ENCODE measurements around the gene RASL11B. TPM values are rescaled to one million over a fixed set of nuclear protein-coding genes. Genes with fewer than 3 reads are reported as not detected.

The RASL11B gene
- total RNA-seq, 1 donor from 2014 or later = 4.4 TPM

DNA sequence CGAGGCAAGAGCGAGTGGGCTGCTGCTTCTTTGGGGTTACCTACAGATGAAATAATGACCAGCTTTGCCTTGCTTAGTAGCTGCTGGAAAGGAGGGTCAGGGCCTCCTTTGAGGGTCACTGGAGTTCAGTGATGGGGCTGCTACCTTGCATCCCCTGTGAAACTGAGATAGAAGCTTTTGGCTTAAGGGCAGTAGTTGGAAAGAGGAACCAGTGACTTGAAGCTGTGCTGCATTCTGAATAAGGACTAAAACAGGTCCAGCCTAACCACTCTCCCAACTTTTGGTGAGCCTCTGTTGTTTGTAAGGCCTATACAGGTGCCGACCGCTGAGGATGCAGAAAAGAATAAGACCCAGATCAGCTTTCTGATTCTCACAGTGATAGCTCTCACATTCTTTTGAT is 41.2 kb downstream of the RASL11B start:
- H3K27me3 ChIP-seq (ENCODE audit: insufficient read depth, low read length) = no peaks in the 10 kb centered on the region
- TF ChIP-seq EZH2 (IDR thresholded peaks at IDR 0.05; ENCODE audit: insufficient read depth, low read length) = no peak
- no peak for TF ChIP-seq CTCF (IDR thresholded peaks at IDR 0.05; ENCODE audit: insufficient read depth, low read depth, low read length)
- no peaks in the 10 kb centered on the region for H4K20me1 ChIP-seq (ENCODE audit: insufficient read depth, low read length)
- no peaks in the 10 kb centered on the region for H3K79me2 ChIP-seq (ENCODE audit: insufficient read depth, low read length)
- peaks cover 14% of the 10 kb centered on the region for H3K9me3 Mint-ChIP-seq (ENCODE audit: unreplicated experiment)
- no peak for DNase-seq (ENCODE audit: low read depth)
- H3K9ac ChIP-seq (ENCODE audit: low read length) = no peak overlapping the region
- H3K27ac ChIP-seq (ENCODE audit: low read depth, low read length) = no peak overlapping the region
- no peak overlapping the region for H3K27ac Mint-ChIP-seq (ENCODE audit: unreplicated experiment)
- no peaks in the 10 kb centered on the region for H3K27me3 Mint-ChIP-seq (ENCODE audit: low read depth, unreplicated experiment)
- H3K4me3 ChIP-seq (ENCODE audit: insufficient read depth, low read depth, low read length) = no peak overlapping the region
- no peaks in the 10 kb centered on the region for H3K36me3 ChIP-seq (ENCODE audit: insufficient read depth, low read length)
- peaks cover 6% of the 10 kb centered on the region for H3K36me3 Mint-ChIP-seq (ENCODE audit: low read depth, unreplicated experiment)
- no peaks in the 10 kb centered on the region for H3K9me3 ChIP-seq (ENCODE audit: insufficient read depth, low read depth, low read length)
- H3K4me2 ChIP-seq (ENCODE audit: low read length) = no peak overlapping the region
- H3K4me1 Mint-ChIP-seq (ENCODE audit: low read depth, unreplicated experiment) = peaks cover 4% of the 10 kb centered on the region
- H2AFZ ChIP-seq (ENCODE audit: low read depth, low read length) = no peak overlapping the region
- FAIRE-seq = no peak
- H3K4me3 Mint-ChIP-seq (ENCODE audit: unreplicated experiment) = no peak overlapping the region
- peaks cover 9% of the 10 kb centered on the region for H3K4me1 ChIP-seq (ENCODE audit: insufficient read depth, low read length)

DNA sequence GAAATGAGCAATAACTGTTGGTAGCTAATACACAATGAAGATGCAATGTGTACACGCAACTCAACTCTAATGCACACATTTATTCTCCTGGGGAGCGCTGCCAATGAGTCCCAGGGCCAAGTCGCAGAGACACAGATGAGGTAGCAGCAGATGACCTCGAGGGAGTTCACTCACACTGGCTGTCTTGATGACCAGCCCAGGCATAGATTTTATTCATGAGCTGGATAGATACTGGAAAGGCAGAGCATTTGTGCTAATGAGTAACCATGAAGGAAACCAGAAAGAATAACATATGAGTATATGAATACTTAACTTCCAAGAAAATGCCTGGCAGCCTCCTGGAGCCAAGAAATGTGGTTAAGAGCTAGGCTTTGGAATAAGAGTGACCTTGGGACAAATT is 42.3 kb downstream of the RASL11B start:
- no peak for FAIRE-seq
- Histone ChIP-seq H3K4me1 (ENCODE audit: insufficient read depth, low read length) (peaks cover 9% of the 10 kb centered on the region), H2AFZ (ENCODE audit: low read depth, low read length) (no peak overlapping the region), H3K79me2 (ENCODE audit: insufficient read depth, low read length) (no peaks in the 10 kb centered on the region), H3K4me3 (ENCODE audit: insufficient read depth, low read depth, low read length) (no peak overlapping the region), H3K9ac (ENCODE audit: low read length) (no peak overlapping the region), H3K36me3 (ENCODE audit: insufficient read depth, low read length) (no peaks in the 10 kb centered on the region), H4K20me1 (ENCODE audit: insufficient read depth, low read length) (no peaks in the 10 kb centered on the region), H3K9me3 (ENCODE audit: insufficient read depth, low read depth, low read length) (no peaks in the 10 kb centered on the region), H3K27ac (ENCODE audit: low read depth, low read length) (no peak overlapping the region), H3K4me2 (ENCODE audit: low read length) (peak overlapping the region; percentile 16), H3K27me3 (ENCODE audit: insufficient read depth, low read length) (no peaks in the 10 kb centered on the region)
- Mint-ChIP-seq H3K4me1 (ENCODE audit: low read depth, unreplicated experiment) (peaks cover 4% of the 10 kb centered on the region), H3K27me3 (ENCODE audit: low read depth, unreplicated experiment) (no peaks in the 10 kb centered on the region), H3K36me3 (ENCODE audit: low read depth, unreplicated experiment) (peaks cover 6% of the 10 kb centered on the region), H3K27ac (ENCODE audit: unreplicated experiment) (no peak overlapping the region), H3K4me3 (ENCODE audit: unreplicated experiment) (no peak overlapping the region), H3K9me3 (ENCODE audit: unreplicated experiment) (peaks cover 12% of the 10 kb centered on the region)
- TF ChIP-seq CTCF (IDR thresholded peaks at IDR 0.05; ENCODE audit: insufficient read depth, low read depth, low read length) = no peak
- DNase-seq (ENCODE audit: low read depth) = peak; percentile 60

GRCh38 chr4:52907510-52907909 is 45.4 kb downstream of the RASL11B start:
- no peak overlapping the region for H3K27ac Mint-ChIP-seq (ENCODE audit: unreplicated experiment)
- Histone ChIP-seq H3K9me3 (ENCODE audit: insufficient read depth, low read depth, low read length) (no peaks in the 10 kb centered on the region), H3K4me2 (ENCODE audit: low read length) (no peak overlapping the region), H3K27ac (ENCODE audit: low read depth, low read length) (no peak overlapping the region), H3K4me1 (ENCODE audit: insufficient read depth, low read length) (peaks cover 9% of the 10 kb centered on the region), H3K27me3 (ENCODE audit: insufficient read depth, low read length) (no peaks in the 10 kb centered on the region), H3K9ac (ENCODE audit: low read length) (no peak overlapping the region), H3K4me3 (ENCODE audit: insufficient read depth, low read depth, low read length) (no peak overlapping the region), H3K79me2 (ENCODE audit: insufficient read depth, low read length) (no peaks in the 10 kb centered on the region), H4K20me1 (ENCODE audit: insufficient read depth, low read length) (no peaks in the 10 kb centered on the region), H2AFZ (ENCODE audit: low read depth, low read length) (no peak overlapping the region), H3K36me3 (ENCODE audit: insufficient read depth, low read length) (no peaks in the 10 kb centered on the region)
- FAIRE-seq (no peak), DNase-seq (ENCODE audit: low read depth) (no peak)
- H3K4me3 Mint-ChIP-seq (ENCODE audit: unreplicated experiment) = no peak overlapping the region
- H3K4me1 Mint-ChIP-seq (ENCODE audit: low read depth, unreplicated experiment) = peaks cover 4% of the 10 kb centered on the region
- no peak for TF ChIP-seq CTCF (IDR thresholded peaks at IDR 0.05; ENCODE audit: insufficient read depth, low read depth, low read length)
- no peak for TF ChIP-seq EZH2 (IDR thresholded peaks at IDR 0.05; ENCODE audit: insufficient read depth, low read length)
- no peaks in the 10 kb centered on the region for H3K36me3 Mint-ChIP-seq (ENCODE audit: low read depth, unreplicated experiment)
- H3K9me3 Mint-ChIP-seq (ENCODE audit: unreplicated experiment) = peaks cover 3% of the 10 kb centered on the region
- no peaks in the 10 kb centered on the region for H3K27me3 Mint-ChIP-seq (ENCODE audit: low read depth, unreplicated experiment)

All from astrocyte (in vitro differentiated cells and primary cell).